GM21529 (cell line): ENCODE measurements around the gene MAPK11.

Experiments used
- ATAC-seq: cut with Tn5 transposase; IDR thresholded peaks from one replicate; pipeline ENCODE4 v1.9.1; 2021; ENCODE audit not compliant: unreplicated experiment

The MAPK11 gene

GRCh38 chr22:50296658-50297490 is 26.7 kb upstream of the MAPK11 start:
- ATAC-seq, result no peak

- no peak for ATAC-seq
These were observed 24.1 kb upstream of the MAPK11 start for GRCh38 chr22:50294319-50294656.

- no peak for ATAC-seq
These were observed 23.5 kb upstream of the MAPK11 start for GRCh38 chr22:50293441-50294318.

GRCh38 chr22:50292643-50293440 is 22.7 kb upstream of the MAPK11 start:
- no peak for ATAC-seq

- no peak for ATAC-seq
These were observed 19.9 kb upstream of the MAPK11 start for GRCh38 chr22:50289942-50290630.

GRCh38 chr22:50289151-50289941 is 19.2 kb upstream of the MAPK11 start:
- ATAC-seq, result no peak

- ATAC-seq, result no peak
These were observed 17.6 kb upstream of the MAPK11 start for GRCh38 chr22:50287731-50288130.

- no peak for ATAC-seq
These were observed 16.6 kb upstream of the MAPK11 start for GRCh38 chr22:50286701-50287318.

- ATAC-seq, result no peak
These were observed 16.1 kb upstream of the MAPK11 start for GRCh38 chr22:50286275-50286674.

- ATAC-seq, result no peak
These were observed 15.5 kb upstream of the MAPK11 start for GRCh38 chr22:50285568-50286229.

GRCh38 chr22:50284479-50284878 is 14.3 kb upstream of the MAPK11 start:
- ATAC-seq, result no peak

GRCh38 chr22:50283821-50284220 is 13.6 kb upstream of the MAPK11 start:
- no peak for ATAC-seq

- no peak for ATAC-seq
These were observed 12.4 kb upstream of the MAPK11 start for GRCh38 chr22:50282361-50283155.

GRCh38 chr22:50281957-50282356 is 11.8 kb upstream of the MAPK11 start:
- ATAC-seq, result no peak

GRCh38 chr22:50281384-50281760 is 11.2 kb upstream of the MAPK11 start:
- ATAC-seq, result no peak

GRCh38 chr22:50280708-50281383 is 10.7 kb upstream of the MAPK11 start:
- no peak for ATAC-seq

GRCh38 chr22:50280022-50280707 is 10.0 kb upstream of the MAPK11 start:
- no peak for ATAC-seq
